ENCODE results near the gene RBM22. TPM values are rescaled to one million over a fixed set of nuclear protein-coding genes. Genes with fewer than 3 reads are reported as not detected.

The RBM22 gene
- total RNA-seq, 2 donors from 2014 or later, result 86.2 to 97.2 TPM

- Mint-ChIP-seq H3K9me3 (no peaks in the 10 kb centered on the region), H3K27ac (no peak overlapping the region), H3K4me3 (no peak overlapping the region), H3K36me3 (ENCODE audit: insufficient read depth in 2 of 2) (peaks cover 2 to 4% of the 10 kb centered on the region in 2 donors), H3K27me3 (ENCODE audit: low read depth) (no peaks in the 10 kb centered on the region), H3K4me1 (ENCODE audit: low read depth) (peaks cover 5% of the 10 kb centered on the region)
- DNase-seq (no peak), ATAC-seq (replicated peaks in 1 of 2) (no peak)
These were observed 2.9 kb upstream of the RBM22 start for GRCh38 chr5:150703762-150704161.

GRCh38 chr5:150700246-150700593 lies 642 bp downstream of the RBM22 start:
- peaks cover 0 to 27% of the 10 kb centered on the region in 2 donors for H3K36me3 Mint-ChIP-seq (ENCODE audit: insufficient read depth in 2 of 2)
- ATAC-seq (replicated peaks in 1 of 2), result peak; percentile 10 to 16
- H3K4me3 Mint-ChIP-seq, result no peak overlapping the region

GRCh38 chr5:150694612-150695011 lies 6.2 kb downstream of the RBM22 start:
- ATAC-seq (replicated peaks in 1 of 2), result no peak
- peak overlapping the region; percentile 63 for H3K27ac Mint-ChIP-seq
- peaks cover 5 to 64% of the 10 kb centered on the region in 2 donors for H3K36me3 Mint-ChIP-seq (ENCODE audit: insufficient read depth in 2 of 2)
- no peaks in the 10 kb centered on the region for H3K9me3 Mint-ChIP-seq
- H3K27me3 Mint-ChIP-seq (ENCODE audit: low read depth), result no peaks in the 10 kb centered on the region
- no peak for DNase-seq
- H3K4me1 Mint-ChIP-seq (ENCODE audit: low read depth), result no peaks in the 10 kb centered on the region
- no peak overlapping the region for H3K4me3 Mint-ChIP-seq

More at GRCh38 chr5:150700246-150700593, 642 bp downstream of the RBM22 start:
- Mint-ChIP-seq H3K4me1 (ENCODE audit: low read depth) (peaks cover 5% of the 10 kb centered on the region), H3K9me3 (no peaks in the 10 kb centered on the region), H3K27me3 (ENCODE audit: low read depth) (no peaks in the 10 kb centered on the region), H3K27ac (no peak overlapping the region)
- DNase-seq, result no peak

GRCh38 chr5:150692276-150692675 lies 8.6 kb downstream of the RBM22 start:
- ATAC-seq (replicated peaks in 1 of 2), result no peak
- no peak for DNase-seq
- H3K27me3 Mint-ChIP-seq (ENCODE audit: low read depth), result no peaks in the 10 kb centered on the region
- no peak overlapping the region for H3K27ac Mint-ChIP-seq
- no peaks in the 10 kb centered on the region for H3K4me1 Mint-ChIP-seq (ENCODE audit: low read depth)
- H3K4me3 Mint-ChIP-seq, result no peak overlapping the region
- peaks cover 5 to 56% of the 10 kb centered on the region in 2 donors for H3K36me3 Mint-ChIP-seq (ENCODE audit: insufficient read depth in 2 of 2)
- H3K9me3 Mint-ChIP-seq, result no peaks in the 10 kb centered on the region

GRCh38 chr5:150690760-150691159 lies 10.1 kb downstream of the RBM22 start:
- DNase-seq (no peak), ATAC-seq (replicated peaks in 1 of 2) (no peak)
- H3K27me3 Mint-ChIP-seq (ENCODE audit: low read depth), result no peaks in the 10 kb centered on the region
- no peaks in the 10 kb centered on the region for H3K9me3 Mint-ChIP-seq
- H3K27ac Mint-ChIP-seq, result peak overlapping the region; percentile 24
- peaks cover 5 to 49% of the 10 kb centered on the region in 2 donors for H3K36me3 Mint-ChIP-seq (ENCODE audit: insufficient read depth in 2 of 2)
- no peak overlapping the region for H3K4me3 Mint-ChIP-seq
- no peaks in the 10 kb centered on the region for H3K4me1 Mint-ChIP-seq (ENCODE audit: low read depth)

GRCh38 chr5:150689120-150689519 lies 11.7 kb downstream of the RBM22 start:
- no peak overlapping the region for H3K4me3 Mint-ChIP-seq
- DNase-seq, result no peak
- no peaks in the 10 kb centered on the region for H3K9me3 Mint-ChIP-seq
- H3K36me3 Mint-ChIP-seq (ENCODE audit: insufficient read depth in 2 of 2), result peaks cover 2 to 36% of the 10 kb centered on the region in 2 donors
- ATAC-seq (replicated peaks in 1 of 2), result no peak
- H3K27ac Mint-ChIP-seq, result no peak overlapping the region
- no peaks in the 10 kb centered on the region for H3K4me1 Mint-ChIP-seq (ENCODE audit: low read depth)
- no peaks in the 10 kb centered on the region for H3K27me3 Mint-ChIP-seq (ENCODE audit: low read depth)

- Mint-ChIP-seq H3K36me3 (ENCODE audit: insufficient read depth in 2 of 2) (peaks cover 0 to 1% of the 10 kb centered on the region in 2 donors), H3K27ac (no peak overlapping the region), H3K9me3 (no peaks in the 10 kb centered on the region), H3K4me1 (ENCODE audit: low read depth) (peaks cover 8% of the 10 kb centered on the region), H3K4me3 (no peak overlapping the region), H3K27me3 (ENCODE audit: low read depth) (no peaks in the 10 kb centered on the region)
- no peak for DNase-seq
- ATAC-seq (replicated peaks in 1 of 2), result no peak
These were observed 24.3 kb downstream of the RBM22 start for GRCh38 chr5:150676578-150676977.

GRCh38 chr5:150675069-150675468 lies 25.8 kb downstream of the RBM22 start:
- Mint-ChIP-seq H3K27me3 (ENCODE audit: low read depth) (peaks cover 13% of the 10 kb centered on the region), H3K4me3 (no peak overlapping the region), H3K27ac (no peak overlapping the region), H3K36me3 (ENCODE audit: insufficient read depth in 2 of 2) (peaks cover 0 to 1% of the 10 kb centered on the region in 2 donors), H3K4me1 (ENCODE audit: low read depth) (peaks cover 15% of the 10 kb centered on the region), H3K9me3 (no peaks in the 10 kb centered on the region)
- ATAC-seq (replicated peaks in 1 of 2), result no peak
- DNase-seq, result no peak

- peaks cover 18% of the 10 kb centered on the region for H3K27me3 Mint-ChIP-seq (ENCODE audit: low read depth)
- no peaks in the 10 kb centered on the region for H3K9me3 Mint-ChIP-seq
- H3K4me1 Mint-ChIP-seq (ENCODE audit: low read depth), result peaks cover 15% of the 10 kb centered on the region
- no peaks in the 10 kb centered on the region for H3K36me3 Mint-ChIP-seq (ENCODE audit: insufficient read depth in 2 of 2)
- no peak for DNase-seq
- ATAC-seq (replicated peaks in 1 of 2), result no peak
- no peak overlapping the region for H3K27ac Mint-ChIP-seq
- H3K4me3 Mint-ChIP-seq, result no peak overlapping the region
These were observed 26.5 kb downstream of the RBM22 start for GRCh38 chr5:150674341-150674821.

- Mint-ChIP-seq H3K4me1 (ENCODE audit: low read depth) (peaks cover 15% of the 10 kb centered on the region), H3K9me3 (no peaks in the 10 kb centered on the region), H3K27ac (no peak overlapping the region), H3K36me3 (ENCODE audit: insufficient read depth in 2 of 2) (no peaks in the 10 kb centered on the region), H3K4me3 (peak overlapping the region; percentile 72 to 79), H3K27me3 (ENCODE audit: low read depth) (peaks cover 18% of the 10 kb centered on the region)
- no peak for ATAC-seq (replicated peaks in 1 of 2)
- no peak for DNase-seq
These were observed 28.0 kb downstream of the RBM22 start for GRCh38 chr5:150672884-150673275.

- ATAC-seq (replicated peaks in 1 of 2), result peak; percentile 69 to 70
- peak; percentile 23 to 26 for DNase-seq
- Mint-ChIP-seq H3K27ac (no peak overlapping the region), H3K4me1 (ENCODE audit: low read depth) (peaks cover 15% of the 10 kb centered on the region), H3K4me3 (peak overlapping the region; percentile 72 to 79), H3K36me3 (ENCODE audit: insufficient read depth in 2 of 2) (no peaks in the 10 kb centered on the region), H3K27me3 (ENCODE audit: low read depth) (peaks cover 18% of the 10 kb centered on the region), H3K9me3 (no peaks in the 10 kb centered on the region)
These were observed 28.5 kb downstream of the RBM22 start for GRCh38 chr5:150672237-150672883.

- H3K9me3 Mint-ChIP-seq, result no peaks in the 10 kb centered on the region
- H3K27me3 Mint-ChIP-seq (ENCODE audit: low read depth), result peaks cover 18% of the 10 kb centered on the region
- H3K4me1 Mint-ChIP-seq (ENCODE audit: low read depth), result peaks cover 15% of the 10 kb centered on the region
- no peaks in the 10 kb centered on the region for H3K36me3 Mint-ChIP-seq (ENCODE audit: insufficient read depth in 2 of 2)
- ATAC-seq (replicated peaks in 1 of 2) (peak; percentile 67 to 78), DNase-seq (peak; percentile 37)
- no peak overlapping the region for H3K27ac Mint-ChIP-seq
- H3K4me3 Mint-ChIP-seq, result peak overlapping the region; percentile 72 to 79
These were observed 29.2 kb downstream of the RBM22 start for GRCh38 chr5:150671509-150672236.

- DNase-seq, result no peak
- peak overlapping the region; percentile 63 to 67 for H3K4me3 Mint-ChIP-seq
- H3K36me3 Mint-ChIP-seq (ENCODE audit: insufficient read depth in 2 of 2), result no peaks in the 10 kb centered on the region
- peaks cover 18% of the 10 kb centered on the region for H3K27me3 Mint-ChIP-seq (ENCODE audit: low read depth)
- ATAC-seq (replicated peaks in 1 of 2), result no peak
- no peaks in the 10 kb centered on the region for H3K9me3 Mint-ChIP-seq
- no peak overlapping the region for H3K27ac Mint-ChIP-seq
- H3K4me1 Mint-ChIP-seq (ENCODE audit: low read depth), result peaks cover 15% of the 10 kb centered on the region
These were observed 29.9 kb downstream of the RBM22 start for GRCh38 chr5:150670948-150671310.
